ENCODE measurements around the gene NFX1.
"Not testable (repeated sequence)": the region's sequence is repeated elsewhere in the genome, so short reads cannot be mapped to it uniquely, and the experiment has no call there.

The NFX1 gene

GRCh38 chr9:33366979-33367480, 76.7 kb downstream of the NFX1 start:
- DNase-seq, result no peak

- DNase-seq, result no peak
Observed at GRCh38 chr9:33372900-33373299, 82.6 kb downstream of the NFX1 start.

- DNase-seq, result no peak
Observed at GRCh38 chr9:33374190-33374589, 83.9 kb downstream of the NFX1 start.

- peak; percentile 60 to 80 for DNase-seq
Observed at GRCh38 chr9:33374634-33375237, 84.4 kb downstream of the NFX1 start.

- peak; percentile 47 to 73 for DNase-seq
Observed at GRCh38 chr9:33375238-33375840, 85.0 kb downstream of the NFX1 start.

- DNase-seq, result peak in 1 of 2 donors; percentile 57
Observed at GRCh38 chr9:33375841-33376321, 85.6 kb downstream of the NFX1 start.

- no peak for DNase-seq
Observed at GRCh38 chr9:33377089-33377715, 86.9 kb downstream of the NFX1 start.

GRCh38 chr9:33378121-33378795, 87.9 kb downstream of the NFX1 start:
- no peak for DNase-seq

- DNase-seq, result no peak
Observed at GRCh38 chr9:33379666-33380389, 89.5 kb downstream of the NFX1 start.

GRCh38 chr9:33380390-33381094, 90.2 kb downstream of the NFX1 start:
- DNase-seq, result no peak

- no peak for DNase-seq
Observed at GRCh38 chr9:33381231-33381791, 91.0 kb downstream of the NFX1 start.

GRCh38 chr9:33382397-33382796, 92.1 kb downstream of the NFX1 start:
- not testable (repeated sequence) for DNase-seq

- DNase-seq, result not testable (repeated sequence)
Observed at GRCh38 chr9:33383396-33383795, 93.1 kb downstream of the NFX1 start.

GRCh38 chr9:33385536-33385935, 95.2 kb downstream of the NFX1 start:
- not testable (repeated sequence) for DNase-seq

- DNase-seq, result not testable (repeated sequence)
Observed at GRCh38 chr9:33385979-33386640, 95.8 kb downstream of the NFX1 start.

- not testable (repeated sequence) for DNase-seq
Observed at GRCh38 chr9:33386641-33386996, 96.3 kb downstream of the NFX1 start.

GRCh38 chr9:33386998-33387397, 96.7 kb downstream of the NFX1 start:
- not testable (repeated sequence) for DNase-seq

- DNase-seq, result no peak
Observed at GRCh38 chr9:33388110-33388994, 98.0 kb downstream of the NFX1 start.

GRCh38 chr9:33391111-33391771, 100.9 kb downstream of the NFX1 start:
- peak; percentile 38 to 48 for DNase-seq

All from hippocampal formation (tissue), 2 donors.